GM18907 (cell line): ENCODE results near the gene TUBB2A.
"Not testable (repeated sequence)": the region's sequence is repeated elsewhere in the genome, so short reads cannot be mapped to it uniquely, and the experiment has no call there.

ENCODE experiments used
- ATAC-seq: cut with Tn5 transposase; IDR thresholded peaks from one replicate; pipeline ENCODE4 v1.9.1; 2021; ENCODE audit warnings: mild to moderate bottlenecking, moderate library complexity; ENCODE audit not compliant: unreplicated experiment

Gene TUBB2A

DNA sequence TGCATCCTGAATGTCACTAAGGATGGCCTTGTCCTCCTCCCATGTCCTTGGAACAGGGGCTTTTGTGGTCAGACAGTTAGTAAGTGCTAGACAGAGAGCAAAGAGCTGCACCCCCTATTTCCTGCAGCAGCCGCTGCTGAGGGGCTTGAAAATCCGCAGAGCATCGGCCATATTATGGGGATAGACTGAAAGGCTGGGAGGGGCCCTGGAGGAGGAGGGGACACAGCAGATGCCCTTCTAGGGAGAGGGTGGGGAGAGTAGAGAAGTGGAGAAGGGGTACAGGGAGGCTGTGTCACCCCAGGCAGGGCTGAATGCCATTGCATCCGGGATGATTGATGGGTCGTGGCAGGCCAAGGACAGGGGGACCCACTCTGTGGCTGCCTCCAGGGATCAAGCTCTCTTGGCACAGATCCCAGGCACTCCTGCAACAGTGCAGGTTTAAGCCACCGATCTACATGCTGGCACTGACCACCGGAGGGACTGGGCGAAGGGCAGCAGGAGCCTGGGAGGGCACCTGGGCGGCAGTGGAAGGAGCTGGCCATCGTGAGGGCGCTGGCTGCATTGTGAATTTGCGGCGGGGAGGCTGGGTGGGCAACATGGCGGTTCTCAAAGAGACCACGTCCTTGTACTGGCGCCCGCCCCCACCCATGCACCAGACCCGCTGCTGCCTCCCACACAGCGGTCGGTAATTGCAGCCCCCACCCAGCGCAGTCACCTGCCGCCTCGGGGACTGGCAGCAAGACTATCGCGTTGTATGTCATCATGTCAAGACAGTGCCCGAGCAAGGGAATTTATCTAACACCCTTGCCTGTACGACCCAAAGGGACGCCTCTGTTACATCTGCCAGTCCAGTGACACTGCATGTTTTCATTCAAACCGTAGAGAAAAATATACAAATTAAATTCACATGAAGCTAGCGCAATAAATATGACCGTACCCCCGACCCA, 887 bp downstream of the TUBB2A start:
- ATAC-seq: not testable (repeated sequence)

DNA sequence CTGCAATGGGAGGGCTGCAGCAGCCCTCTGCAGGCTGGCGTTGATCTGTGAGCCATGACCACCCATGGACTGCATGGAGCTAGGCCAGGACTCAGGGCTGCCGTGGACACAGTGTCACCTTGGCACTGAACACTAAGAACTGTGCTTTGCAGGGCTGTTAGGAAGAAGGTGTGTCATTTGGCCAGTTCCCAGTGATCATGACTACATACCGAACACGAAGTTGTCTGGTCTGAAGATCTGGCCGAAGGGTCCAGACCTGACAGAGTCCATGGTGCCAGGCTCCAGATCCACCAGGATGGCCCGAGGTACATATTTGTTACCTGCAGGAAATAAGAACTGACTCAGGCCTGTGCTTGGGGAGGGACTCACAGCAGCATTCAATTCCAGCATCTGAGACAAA, 1.9 kb downstream of the TUBB2A start:
- ATAC-seq: not testable (repeated sequence)

DNA sequence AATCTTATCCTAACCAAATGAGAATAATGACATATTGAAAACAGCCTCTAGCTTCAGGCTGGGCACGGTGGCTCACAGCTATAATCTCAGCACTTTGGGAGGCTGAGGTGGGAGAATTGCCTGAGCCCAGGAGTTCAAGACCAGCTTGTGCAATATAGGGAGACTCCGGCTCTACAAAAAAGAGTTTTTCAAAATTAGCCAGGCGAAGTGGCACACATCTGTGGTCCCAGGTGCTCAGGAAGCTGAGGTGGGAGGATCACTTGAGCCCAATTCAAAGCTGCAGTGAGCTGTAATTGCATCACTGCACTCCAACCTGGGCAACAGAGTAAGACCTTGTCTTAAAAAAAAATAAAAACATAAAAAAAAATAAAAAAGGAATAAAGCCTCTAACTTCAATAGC, 4.7 kb downstream of the TUBB2A start:
- ATAC-seq: no peak

DNA sequence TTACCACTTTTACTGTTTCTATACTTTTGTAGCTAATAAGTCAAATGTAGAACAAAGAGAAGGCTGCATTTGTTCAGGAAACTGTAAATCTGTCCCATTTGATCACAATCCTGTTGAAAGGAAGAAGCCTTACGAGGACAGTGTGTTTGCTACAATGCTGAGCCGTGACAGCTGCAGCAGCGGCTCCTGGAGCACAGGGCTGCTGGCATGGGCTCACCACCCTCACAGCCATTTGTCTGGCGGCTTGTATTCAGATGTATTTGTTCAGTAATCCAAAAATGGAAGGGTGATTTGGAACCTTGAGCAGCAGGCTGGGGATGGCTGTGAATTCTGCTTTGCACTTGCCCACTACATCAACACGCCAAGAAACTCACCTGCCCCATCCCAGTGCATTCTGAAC, 5.7 kb downstream of the TUBB2A start:
- ATAC-seq: no peak

DNA sequence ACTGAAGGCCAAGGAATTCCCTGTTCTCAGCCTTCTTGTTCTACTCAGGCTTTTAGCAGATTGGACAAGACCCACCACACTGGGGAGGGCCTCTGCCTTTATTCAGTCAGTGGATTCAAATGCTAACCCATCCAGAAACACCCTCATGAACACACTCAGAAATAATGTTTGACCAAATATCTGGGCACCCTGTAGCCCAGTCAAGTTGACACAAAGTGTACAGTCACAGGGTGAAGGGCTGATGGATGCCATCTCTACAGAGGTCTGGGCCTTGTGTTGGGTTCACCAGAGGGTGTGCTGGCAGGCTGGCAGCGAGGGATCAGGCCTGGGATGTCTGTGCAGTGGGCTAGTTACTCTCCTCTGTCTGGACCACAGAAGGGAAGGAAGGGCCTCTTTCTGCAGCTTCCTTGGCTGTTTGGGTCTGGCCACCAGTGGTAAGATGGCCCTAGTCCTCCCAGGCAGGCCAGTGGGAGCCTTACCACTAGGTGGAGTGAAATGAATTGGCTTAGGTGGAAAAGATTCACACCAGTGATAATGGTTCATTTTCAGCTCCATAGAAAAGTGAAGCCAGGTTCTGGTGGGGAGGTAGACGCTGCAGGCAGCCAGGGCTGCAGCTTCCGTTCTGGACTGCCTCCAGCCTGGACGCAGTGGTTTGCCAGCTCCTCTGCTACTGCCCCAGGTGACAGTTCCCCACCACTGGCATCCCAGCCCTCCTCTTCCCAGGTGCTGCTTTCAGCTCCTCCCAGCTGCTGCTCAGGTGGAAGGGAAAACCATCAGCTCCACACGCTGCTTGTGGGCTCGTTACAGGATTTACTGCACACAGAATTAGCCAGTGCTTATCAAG, 9.2 kb downstream of the TUBB2A start:
- no peak for ATAC-seq

DNA sequence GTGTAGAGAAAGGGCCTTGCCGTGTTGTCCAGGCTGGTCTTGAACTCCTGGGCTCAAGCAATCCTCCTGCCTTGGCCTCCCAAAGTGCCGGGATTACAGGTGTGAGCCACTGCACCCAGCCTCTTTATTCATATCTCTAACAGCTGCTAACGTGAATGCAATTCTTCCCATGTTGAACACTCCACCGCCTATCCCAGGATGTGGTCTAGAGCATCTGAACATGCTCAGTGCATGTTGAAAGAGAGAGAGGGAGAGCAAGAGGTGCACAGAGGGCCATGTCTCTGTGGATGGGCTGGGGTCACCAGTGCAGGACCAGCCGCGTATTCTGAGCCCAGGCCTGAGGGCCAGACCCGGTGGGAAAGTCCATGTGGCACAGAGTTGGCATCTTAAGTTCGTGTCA, 12.8 kb downstream of the TUBB2A start:
- ATAC-seq: no peak

DNA sequence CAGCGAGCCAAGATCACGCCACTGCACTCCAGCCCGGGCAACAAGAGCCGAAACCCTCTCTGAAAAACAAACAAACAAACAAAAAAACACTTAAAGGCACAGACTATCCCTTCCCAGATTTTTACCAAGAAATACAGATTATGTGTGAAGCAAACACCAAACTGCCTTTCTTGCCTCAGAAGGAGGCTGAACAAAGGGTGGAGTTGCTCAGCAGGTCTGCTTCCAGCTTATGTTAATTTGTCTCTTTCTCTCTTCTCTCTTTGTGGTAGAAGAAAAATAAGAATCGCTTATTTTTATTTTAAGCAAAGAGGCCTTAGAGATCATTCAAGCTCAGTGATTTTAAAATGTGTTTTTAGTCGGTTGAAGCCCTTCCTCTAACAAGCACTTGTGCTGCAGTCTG, 14.2 kb downstream of the TUBB2A start:
- ATAC-seq: no peak

DNA sequence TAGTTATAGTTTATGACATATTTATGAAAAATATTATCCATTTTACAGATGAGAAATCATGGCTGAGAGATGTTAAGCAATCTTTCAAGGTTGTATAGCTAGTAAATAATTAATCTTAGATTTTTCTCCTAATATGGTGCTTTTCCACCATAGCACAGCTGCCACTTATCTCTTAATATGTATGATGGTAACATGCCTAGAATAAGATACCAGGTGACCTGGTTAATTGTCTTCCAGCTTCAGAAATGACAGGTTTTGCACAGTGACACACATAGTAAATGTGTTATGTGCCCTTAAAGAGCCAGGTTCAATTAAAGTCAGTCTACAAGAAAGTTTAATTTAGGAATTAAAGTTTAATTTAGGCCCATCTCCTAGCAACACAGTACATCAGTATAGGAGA, 14.8 kb downstream of the TUBB2A start:
- ATAC-seq: no peak

DNA sequence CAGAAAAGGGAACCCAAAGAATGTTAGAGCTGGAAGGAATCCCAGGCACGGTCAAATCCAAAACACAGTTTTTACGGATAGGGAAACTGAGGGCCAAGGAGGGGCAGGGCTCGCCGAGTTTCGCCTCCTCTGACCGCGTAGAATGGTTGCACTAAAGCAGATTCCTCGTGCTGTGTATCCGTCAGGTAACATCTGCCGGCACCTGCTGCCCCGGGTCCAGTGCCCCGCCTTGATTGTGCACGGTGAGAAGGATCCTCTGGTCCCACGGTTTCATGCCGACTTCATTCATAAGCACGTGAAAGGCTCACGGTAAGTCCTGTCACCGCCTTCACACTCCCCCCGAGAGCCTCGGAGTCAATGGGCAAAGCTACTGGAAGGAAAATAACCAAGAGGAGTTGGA, 17.1 kb downstream of the TUBB2A start:
- ATAC-seq: no peak

DNA sequence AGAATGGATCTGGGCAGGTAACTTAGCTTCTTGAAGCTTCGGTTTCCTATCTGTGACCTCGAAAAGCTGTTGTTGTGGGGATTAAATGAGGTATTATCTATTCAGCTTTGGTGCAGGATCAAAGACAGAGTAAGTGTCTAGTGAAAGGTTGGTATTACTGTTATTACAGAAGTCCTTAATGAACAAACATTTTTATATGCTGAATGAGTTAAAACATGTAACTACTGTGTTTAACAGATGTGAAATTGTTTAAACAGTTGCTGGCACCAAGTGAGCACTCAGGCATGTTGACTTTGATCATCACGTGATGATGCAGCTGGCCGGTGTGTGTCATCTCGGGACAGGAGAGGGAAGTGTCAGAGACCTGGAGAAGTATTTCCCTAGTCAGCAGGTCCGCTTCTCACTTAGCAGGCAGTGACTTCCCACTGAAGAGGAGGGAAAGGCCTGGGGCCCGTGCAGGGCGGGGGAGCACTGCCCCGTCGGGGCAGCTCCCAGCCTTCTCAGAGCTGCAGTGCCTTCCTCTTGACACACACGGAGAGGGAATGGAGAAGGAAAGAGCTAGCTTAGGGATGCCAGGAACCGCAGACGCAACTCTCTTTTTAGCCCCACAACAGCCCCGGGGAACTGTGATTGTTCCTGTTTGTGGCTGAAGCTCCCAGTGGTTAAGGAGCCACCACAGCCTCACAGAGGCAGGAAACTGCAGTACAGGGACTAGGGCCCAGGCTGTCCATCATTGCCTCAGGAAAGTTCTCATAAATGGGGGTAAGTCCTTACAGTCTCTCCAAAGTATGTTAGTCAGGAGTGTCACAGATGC, 18.0 kb downstream of the TUBB2A start:
- peak; percentile 73 for ATAC-seq

DNA sequence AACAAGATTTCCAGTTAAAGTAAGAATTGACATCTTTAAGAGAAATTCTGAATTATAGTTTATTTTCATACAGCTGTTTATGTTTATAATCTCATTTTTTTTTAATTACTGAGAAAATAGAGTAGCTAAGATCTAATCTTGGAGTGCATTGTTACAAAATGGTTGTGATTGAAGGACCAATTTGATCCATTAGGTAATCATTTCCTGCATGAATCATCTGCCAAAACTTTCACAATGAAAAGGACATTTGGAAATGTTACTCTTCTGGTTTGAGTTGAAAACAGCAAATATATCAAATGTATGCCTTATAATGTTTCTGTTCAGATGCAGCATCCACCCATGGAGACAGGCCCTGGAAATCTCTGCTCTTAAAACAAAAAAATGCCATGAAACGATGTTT, 19.0 kb downstream of the TUBB2A start:
- no peak for ATAC-seq

DNA sequence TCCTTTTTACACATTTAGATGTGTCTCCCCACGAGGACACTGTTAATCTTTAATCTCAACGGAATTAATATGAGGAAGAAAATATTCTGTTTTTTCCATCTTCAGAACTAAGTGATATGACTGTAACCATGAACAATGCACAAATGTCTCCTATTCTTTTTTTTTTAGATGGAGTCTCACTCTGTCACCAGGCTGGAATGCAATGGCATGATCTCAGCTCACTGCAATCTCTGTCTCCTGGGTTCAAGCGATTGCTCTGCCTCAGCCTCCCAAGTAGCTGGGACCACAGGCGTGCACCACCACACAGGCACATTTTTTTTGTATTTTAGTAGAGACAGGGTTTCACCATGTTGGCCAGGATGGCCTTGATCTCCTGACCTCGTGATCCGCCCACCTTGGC, 19.5 kb downstream of the TUBB2A start:
- ATAC-seq: not testable (repeated sequence)

DNA sequence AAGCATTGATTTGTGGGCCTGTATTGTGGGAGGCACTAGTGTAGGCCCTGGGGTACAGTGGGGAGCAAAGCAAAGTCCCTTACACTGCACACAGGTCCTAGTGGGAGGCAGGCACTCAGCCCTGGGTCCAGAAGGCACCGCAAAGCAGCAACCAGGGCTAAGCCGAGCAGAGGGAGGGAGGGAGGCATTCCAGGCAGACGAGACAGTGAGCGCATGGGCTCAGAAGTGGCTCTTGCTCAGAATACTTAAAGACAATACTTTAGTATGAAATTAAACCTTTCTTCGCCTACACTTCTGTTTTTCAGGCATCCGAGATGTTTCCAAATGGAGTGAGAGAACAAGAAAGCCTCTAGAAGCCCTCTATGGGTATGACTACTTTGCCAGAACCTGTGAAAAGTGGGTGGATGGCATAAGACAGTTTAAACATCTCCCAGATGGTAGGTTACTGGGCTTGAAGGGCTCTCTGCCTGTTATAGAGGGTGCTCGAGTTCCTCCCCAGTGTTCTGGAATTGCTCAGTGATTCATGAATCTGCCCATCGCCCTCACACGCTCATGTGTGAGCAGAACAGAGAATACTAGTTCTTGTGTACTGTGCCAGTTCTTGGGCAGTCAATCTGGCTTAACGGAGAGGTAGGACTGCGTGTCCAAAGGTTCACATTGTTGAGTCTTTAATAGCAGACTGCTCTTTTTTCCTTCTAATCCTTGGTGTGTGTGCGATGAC, 20.1 kb downstream of the TUBB2A start:
- ATAC-seq: no peak

DNA sequence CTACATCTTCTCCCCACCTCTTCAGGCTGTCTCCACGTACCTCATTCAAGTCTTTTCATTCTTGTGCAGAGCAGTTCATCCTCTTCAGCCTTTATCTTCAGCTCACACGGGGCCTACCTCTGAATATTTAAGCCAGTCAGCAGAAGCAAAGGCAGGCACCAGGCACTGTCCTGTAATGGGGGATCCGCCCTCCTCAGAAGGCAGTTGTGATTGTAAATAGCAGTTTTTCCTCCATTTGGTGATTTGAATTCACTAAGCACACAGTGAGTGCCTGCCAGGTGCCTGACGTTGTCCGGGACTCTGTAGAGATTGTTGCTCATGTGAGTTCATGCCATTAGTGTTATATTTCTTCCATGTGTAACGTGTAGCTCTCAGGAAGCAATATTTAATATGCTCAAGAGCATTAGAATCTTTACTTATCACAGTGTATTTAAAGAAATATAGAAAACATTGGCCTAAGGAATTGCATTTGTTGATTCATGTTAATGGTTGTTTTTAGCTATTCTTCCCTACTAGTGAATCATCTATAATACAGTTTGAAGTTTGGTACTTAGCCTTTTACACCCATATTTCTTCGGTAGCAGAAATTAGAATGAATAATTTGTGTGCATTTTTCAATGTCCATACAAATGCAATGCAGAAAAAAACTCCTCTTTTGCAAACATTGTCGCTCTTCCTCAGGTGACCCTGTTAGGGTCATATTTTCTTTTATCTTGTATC, 20.9 kb downstream of the TUBB2A start:
- no peak for ATAC-seq

DNA sequence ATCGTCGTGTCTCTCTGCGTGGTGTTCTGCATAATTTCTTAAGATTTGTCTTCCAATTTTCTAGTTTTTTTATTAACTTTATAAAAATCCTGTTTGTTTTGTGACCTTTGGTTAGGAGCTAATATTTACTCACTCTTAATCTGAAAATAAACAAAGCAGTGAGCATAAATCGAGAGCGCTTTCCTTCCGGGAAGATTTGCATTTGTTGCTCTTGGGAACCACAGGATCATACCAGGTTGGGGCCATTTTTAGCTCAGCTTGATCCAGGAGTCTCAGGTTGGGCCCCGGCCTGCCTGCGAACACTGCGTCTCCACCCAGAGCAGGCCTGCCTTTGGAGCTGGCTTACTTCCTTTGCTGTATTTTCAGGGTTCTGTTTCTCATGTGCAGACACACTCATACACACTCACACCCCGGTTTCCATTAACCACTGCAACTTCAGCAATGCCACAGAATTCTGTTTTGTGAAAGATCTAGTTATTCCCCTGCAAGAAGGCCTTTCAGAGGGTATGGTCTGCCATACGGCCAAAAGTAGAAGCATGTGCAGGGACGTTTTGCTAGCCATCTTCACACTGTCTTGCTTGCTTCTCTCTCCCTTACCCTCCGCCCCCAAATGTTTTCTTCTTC, 21.6 kb downstream of the TUBB2A start:
- ATAC-seq: no peak

DNA sequence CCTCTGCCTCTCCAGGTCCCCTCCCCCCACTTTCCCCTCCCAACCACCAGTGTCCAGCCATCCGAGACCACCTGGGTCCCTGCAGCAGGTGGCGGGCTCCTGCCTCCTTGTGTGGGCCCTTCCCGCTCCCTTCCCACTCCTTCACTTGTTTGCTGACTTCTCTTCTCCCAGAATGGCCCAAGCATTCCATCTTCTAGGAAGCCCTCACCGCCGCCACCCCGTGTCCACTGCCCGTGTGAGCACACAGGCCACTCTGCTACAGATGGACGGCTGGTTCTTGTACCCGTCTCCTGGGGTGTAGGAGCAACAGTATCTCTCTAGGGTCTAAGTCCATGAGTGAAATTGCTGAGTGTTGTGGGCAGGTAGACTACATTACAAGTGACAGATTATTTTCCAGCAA, 23.8 kb downstream of the TUBB2A start:
- no peak for ATAC-seq

DNA sequence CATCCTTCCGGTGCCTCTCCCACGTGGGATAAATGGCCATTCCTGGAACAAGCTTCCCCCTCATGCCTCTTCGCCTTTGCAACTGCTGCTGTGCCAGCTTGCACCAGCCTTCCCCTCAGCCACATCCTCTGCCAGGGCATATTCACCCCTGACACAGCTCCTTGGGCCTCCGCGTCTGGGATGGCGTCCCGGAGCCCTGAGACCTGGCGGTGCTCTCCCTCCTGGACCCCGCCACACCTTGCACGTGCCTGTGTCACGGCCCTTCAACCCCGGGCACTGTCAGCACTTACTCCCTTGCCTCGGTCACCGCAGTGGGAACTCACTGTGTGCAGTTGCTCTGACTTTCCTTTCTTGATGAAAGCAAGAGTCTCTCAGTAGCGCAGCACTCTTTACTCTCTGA, 25.6 kb downstream of the TUBB2A start:
- ATAC-seq: no peak

DNA sequence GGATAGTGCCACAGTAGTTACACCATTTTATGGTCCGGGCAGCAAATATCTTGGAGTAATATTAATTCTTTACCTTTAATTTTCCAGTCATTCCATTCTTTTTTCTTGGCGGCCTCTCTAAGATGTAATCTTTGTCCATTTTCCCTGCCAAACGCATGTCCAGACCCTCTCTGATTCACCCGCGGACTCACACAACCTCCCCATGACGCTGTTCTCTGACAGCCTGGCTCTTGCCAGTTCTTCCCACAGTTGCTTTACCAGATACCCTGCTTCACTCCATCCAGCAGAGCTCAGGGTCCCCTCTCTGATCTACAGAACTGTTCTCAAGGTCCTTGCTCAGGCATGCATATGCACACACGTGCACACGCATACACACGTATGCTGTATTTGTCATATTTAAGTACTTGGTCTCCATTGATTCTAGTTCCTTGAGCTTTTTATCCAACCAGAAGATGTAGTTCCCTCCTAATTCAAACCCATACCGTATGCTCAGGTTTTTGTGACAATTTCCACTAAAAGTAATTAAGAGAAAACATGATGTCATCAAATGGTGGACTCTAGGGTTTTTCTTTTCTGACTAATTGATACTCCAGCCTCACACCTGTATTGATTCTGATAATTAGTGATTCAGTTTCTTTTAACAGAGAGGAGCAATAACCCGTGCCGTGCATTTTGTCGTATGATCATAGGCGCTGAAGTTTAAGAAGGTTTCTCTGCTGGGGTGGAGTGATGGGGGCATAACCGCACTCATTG, 28.8 kb downstream of the TUBB2A start:
- ATAC-seq: no peak

DNA sequence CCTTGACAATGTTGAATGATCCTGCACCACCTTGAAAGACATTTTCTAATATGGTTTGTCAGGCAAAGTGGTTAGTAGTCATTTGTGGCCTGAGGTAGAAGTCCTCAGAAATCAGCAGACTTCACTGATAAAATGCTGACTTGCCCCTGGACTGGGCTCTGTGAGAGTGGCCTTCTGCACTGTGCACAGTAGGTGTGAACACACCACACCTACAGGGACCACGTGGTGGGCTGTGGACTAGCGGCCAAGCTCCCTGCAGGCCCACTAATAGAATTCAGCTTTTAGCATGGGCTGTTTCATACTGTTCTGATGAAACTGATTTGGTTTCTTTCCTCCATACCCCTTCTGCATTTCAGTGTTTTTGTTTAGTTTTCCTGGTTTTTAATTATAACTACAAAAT, 31.5 kb downstream of the TUBB2A start:
- ATAC-seq: no peak
